GM12874 (cell line): ENCODE measurements around the gene S100PBP.

ENCODE experiments used
- TF ChIP-seq, protein P1 (sequence below): IDR thresholded peaks from 2 replicates; pipeline ENCODE4 v1.5.1; 2011; ENCODE audit warnings: low read depth, mild to moderate bottlenecking, control low read depth, low read length, moderate library complexity; ENCODE audit not compliant: insufficient read depth

The S100PBP gene

GRCh38 chr1:32772281-32773017 lies 45.0 kb upstream of the S100PBP start:
- TF ChIP-seq, protein P1, sequence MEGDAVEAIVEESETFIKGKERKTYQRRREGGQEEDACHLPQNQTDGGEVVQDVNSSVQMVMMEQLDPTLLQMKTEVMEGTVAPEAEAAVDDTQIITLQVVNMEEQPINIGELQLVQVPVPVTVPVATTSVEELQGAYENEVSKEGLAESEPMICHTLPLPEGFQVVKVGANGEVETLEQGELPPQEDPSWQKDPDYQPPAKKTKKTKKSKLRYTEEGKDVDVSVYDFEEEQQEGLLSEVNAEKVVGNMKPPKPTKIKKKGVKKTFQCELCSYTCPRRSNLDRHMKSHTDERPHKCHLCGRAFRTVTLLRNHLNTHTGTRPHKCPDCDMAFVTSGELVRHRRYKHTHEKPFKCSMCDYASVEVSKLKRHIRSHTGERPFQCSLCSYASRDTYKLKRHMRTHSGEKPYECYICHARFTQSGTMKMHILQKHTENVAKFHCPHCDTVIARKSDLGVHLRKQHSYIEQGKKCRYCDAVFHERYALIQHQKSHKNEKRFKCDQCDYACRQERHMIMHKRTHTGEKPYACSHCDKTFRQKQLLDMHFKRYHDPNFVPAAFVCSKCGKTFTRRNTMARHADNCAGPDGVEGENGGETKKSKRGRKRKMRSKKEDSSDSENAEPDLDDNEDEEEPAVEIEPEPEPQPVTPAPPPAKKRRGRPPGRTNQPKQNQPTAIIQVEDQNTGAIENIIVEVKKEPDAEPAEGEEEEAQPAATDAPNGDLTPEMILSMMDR = no peak

- TF ChIP-seq, protein P1 = peak; percentile 93
Observed at GRCh38 chr1:32773018-32773763, 44.3 kb upstream of the S100PBP start.

- TF ChIP-seq, protein P1 = no peak
Observed at GRCh38 chr1:32773764-32774463, 43.5 kb upstream of the S100PBP start.

DNA sequence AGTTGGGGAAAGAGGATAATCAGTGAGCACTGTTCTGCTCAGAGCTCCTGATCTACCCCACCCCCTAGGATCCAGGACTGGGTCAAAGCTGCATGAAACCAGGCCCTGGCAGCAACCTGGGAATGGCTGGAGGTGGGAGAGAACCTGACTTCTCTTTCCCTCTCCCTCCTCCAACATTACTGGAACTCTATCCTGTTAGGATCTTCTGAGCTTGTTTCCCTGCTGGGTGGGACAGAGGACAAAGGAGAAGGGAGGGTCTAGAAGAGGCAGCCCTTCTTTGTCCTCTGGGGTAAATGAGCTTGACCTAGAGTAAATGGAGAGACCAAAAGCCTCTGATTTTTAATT lies 43.0 kb upstream of the S100PBP start:
- TF ChIP-seq, protein P1 = no peak

DNA sequence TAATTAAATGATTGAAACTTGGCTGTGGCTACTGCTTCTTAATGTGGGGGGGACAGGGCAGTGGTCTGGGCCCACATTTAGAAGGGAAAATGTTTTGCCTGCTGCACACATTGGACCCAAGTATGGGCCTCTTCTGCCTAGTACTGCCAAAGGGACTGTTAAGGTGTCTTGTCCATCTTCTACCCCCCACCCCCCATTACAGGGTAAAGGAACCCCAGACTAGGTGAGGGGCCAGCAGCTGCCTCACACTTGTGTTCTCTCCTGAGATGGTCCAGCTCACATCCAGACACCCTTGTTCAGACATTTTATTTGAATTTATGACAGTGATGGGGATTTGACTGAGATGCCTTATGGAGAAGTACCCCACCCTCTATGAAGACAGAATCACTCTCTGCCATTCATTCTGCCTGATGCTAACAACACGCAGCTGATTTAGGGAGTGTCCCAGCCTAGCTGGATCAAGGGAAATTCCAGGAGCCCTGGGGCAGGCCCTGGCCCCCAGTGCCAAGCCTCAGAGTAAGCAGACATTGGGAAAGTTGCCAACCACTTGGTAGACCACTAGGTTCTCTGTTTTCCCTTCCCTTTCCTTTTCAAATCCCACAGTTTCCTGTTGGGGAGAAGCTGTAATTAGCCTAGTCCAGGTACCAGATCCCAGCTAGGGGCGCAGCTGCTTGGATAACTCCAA lies 42.4 kb upstream of the S100PBP start:
- TF ChIP-seq, protein P1 = no peak

DNA sequence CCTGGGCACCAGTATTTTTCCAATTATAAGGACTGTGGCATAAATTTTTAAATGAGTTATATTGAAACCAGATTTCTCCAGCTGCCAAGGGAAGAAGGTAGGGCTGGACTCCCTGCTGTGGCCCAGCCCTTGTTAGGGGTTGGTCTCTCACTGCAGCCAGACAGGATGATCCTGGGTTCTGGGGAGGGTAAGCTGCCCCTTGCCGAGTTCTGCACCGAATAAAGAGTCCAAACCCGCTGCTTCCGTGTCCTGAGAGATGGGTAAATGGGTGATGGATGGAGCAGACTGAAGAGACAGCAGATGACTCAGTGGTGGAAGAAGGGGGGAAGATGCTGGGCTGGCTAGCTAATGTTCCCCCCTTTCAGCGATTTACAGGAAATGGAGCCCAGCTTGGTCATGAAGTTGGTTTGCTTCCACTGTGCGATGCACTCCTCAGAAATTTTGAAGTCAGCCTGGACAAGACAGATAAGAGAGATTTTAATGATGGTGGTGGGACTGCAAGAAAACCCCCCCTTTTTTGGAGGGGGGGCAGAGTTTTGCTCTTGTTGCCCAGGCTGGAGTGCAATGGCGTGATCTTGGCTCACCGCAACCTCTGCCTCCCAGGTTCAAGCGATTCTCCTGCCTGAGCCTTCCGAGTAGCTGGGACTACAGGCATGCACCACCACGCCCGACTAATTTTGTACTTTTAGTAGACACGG lies 41.7 kb upstream of the S100PBP start:
- TF ChIP-seq, protein P1 = no peak

GRCh38 chr1:32779242-32779641 lies 38.2 kb upstream of the S100PBP start:
- TF ChIP-seq, protein P1 = no peak
